ENCODE data around the gene MELK. TPM values are rescaled to one million over a fixed set of nuclear protein-coding genes. Genes with fewer than 3 reads are reported as not detected.
"Not testable (repeated sequence)": the region's sequence is repeated elsewhere in the genome, so short reads cannot be mapped to it uniquely, and the experiment has no call there.

Gene MELK
- total RNA-seq, result 39.7 and 41.9 TPM in 2 replicates

DNA sequence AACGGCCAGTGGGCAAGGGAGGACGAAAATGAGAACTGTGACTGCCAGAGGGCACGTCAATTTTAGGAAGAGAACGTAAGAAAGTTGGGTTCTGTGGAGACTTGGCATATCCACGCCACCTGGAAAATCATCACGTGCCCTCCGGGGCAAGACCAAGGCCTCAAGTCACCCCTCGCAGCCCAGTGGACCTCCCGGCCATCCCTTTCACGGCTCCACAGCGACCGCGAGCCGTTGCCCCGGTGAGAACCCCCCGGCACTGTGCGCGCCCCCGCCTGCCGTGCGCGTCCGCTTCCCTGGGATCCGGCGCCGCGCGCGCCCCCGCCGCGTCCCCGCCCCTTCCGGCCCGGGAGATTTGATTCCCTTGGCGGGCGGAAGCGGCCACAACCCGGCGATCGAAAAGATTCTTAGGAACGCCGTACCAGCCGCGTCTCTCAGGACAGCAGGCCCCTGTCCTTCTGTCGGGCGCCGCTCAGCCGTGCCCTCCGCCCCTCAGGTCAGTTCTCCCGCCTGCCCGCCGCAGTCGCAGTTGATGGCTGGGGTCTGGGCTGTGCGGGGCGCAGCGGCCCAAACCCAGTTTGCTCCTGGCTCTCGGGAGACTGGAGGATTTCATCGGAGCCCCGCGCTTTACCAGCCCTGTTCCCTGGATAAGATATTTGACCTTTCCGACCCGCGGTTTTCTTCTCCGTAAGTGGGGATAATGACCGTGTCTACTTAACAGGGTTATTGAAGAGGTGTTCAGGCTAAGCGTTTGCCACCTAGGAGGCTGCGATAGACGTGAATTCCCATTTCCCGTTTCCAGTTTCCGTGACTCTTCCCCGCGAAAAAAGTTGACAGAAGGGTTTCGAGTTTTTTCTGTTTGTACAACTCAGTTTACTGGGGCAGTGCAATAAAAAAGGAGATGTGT, at the start of gene MELK:
MELK (plus strand) TSS at position 381 of the 904 bp plus-strand sequence. CDS start 8,787 bp downstream, outside the sequence.
- intact Hi-C loops (cut with micrococcal nuclease), result loop anchor here (1.0 to 10.0 kb wide), 10 partner anchors 18 to 1212 kb away; partner anchors contain the start of genes EXOSC3, GNE, HINT2 and MSMP

DNA sequence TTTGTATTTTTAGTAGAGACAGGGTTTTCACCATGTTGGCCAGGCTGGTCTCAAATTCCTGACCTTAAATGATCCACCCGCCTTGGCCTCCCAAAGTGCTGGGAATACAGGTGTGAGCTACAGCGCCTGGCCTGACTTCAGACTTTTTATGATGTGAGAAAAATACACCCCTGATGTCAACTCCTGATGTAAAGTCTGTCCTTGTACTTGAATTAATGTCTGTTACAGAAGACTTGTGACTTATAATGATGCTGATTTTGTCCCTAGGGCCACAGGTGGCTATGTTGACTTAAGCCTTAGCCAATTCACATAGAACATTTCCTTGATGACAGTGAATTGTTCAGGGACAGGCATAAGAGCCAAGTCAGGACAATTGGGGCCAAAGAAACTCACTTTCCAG, 42.5 kb upstream of the MELK start:
- intact Hi-C loops (cut with micrococcal nuclease), result no loop called here

DNA sequence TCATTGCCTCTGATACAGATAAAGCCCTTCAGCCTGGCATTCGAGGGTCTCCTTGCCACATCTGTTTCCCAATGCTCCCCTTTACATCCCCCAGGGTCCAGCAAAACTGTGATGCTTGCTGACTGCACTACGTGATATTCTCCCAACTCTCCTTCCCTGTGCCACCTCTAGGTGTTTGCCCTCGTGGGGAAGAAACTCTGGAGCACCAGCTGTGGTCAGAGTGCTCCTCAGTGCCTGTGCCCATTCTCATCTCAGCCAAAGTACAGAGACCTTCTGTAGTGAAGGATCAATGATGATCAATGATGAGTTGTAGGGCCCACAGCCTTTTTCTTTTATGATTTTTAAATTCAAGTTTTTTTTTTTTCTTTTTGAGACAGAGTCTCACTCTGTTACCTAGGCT, 40.3 kb upstream of the MELK start:
- intact Hi-C loops (cut with micrococcal nuclease), result no loop called here

DNA sequence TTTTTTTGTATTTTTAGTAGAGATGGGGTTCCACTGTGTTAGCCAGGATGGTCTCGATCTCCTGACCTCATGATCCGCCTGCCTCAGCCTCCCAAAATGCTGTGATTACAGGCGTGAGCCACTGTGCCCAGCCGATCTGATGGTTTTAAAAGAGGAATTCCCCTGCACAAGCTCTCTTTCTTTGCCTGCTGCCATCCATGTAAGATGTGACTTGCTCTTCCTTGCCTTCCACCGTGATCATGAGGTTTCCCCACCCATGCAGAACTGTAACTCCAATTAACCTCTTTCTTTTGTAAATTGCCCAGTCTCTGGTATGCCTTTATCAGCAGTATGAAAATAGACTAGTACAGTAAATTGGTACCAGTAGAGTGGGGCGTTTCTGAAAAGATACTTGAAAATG, 39.0 kb upstream of the MELK start:
- intact Hi-C loops (cut with micrococcal nuclease), result not testable (repeated sequence)

DNA sequence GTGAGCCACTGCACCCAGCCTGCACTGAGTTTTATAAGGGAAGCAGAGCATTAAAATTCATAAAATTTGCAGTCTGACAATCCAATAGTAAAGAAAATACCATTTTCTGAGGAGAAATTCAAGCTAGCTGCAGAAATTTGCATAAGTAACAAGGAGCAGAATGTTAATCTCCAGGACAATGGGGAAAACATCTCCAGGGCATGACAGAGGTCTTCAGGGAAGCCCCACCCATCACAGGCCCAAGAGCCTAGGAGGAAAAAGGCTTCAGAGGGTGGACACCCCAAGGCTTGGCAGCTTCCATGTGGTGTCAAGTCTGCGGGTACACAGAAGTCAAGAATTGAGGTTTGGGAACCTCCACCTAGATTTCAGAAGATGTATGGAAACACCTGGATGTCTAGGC, 37.6 kb upstream of the MELK start:
- intact Hi-C loops (cut with micrococcal nuclease), result no loop called here

DNA sequence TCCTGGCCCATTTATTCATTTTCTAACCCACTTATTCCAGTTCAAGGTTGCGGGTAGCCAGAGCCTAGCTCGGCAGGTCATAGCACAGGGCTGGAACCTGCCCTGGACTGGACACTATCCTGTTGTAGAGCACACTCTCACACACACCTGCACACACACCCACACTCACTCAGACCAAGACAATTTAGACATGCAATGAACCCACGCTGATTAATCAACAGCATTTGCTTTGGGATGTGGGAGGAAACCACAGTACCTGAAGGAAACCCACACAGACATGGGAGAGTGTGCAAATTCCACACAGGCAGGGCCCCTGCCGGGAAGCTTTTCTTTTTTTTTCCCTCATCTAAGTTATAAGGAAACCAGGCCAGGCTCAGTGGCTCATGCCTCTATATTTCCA, 34.8 kb upstream of the MELK start:
- intact Hi-C loops (cut with micrococcal nuclease), result no loop called here

DNA sequence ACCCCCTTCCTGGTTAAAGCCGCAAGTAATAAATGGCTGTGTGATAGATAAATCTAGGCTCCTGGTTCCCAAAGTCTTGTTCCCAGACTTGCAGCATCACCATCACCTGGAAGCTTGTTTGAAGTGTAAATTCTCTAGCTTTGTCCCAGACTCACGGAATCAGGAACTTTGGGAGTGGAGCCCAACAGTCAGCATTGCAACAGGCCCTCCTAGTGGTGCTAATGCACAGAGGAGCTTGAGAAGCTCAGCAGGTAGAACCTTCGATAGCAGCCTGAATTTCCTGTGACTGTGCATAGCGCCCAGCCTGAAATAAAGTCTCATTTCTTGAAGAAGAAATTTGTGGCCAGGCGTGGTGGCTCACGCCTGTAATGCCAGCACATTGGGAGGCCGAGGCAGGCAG, 30.3 kb upstream of the MELK start:
- intact Hi-C loops (cut with micrococcal nuclease), result no loop called here

DNA sequence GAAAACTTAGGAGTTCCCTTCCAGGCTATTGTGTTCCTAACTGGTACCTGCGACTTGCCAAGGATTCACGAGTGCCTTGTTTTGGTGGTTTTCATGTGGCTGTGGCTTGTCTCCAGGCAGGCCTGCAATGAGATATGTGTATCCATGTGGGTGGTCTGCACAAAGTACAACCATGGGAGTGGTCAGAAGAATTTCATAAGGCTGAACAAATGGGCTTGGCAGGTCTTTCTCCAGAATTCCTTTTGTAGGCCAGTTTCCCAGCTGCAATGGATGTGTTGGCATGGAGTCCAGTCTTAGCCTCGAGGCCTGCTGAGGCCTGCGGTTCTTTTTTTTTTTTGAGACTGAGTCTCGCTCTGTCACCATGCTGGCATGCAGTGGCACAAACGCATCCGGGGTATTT, 28.8 kb upstream of the MELK start:
- intact Hi-C loops (cut with micrococcal nuclease), result no loop called here

- intact Hi-C loops (cut with micrococcal nuclease), result no loop called here
Measured at GRCh38 chr9:36547598-36547997, 25.1 kb upstream of the MELK start.

DNA sequence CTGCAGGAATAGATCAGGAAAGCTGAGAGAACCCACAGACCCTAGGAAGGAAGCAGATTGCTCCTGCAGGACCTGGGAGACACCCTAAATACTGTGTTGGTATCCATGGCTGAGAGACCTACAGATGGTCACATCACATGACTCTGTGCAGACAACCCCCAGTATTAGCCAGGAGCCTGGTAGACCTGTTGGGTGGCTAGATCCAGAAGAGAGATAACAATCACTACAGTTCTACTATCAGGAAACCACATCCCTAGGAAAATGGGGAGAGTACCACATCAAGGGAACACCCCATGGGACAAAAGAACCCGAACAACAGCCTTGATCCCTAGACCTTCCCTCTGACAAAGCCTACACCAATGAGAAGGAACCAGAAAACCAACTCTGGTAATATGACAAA, 24.2 kb upstream of the MELK start:
- intact Hi-C loops (cut with micrococcal nuclease), result no loop called here

- intact Hi-C loops (cut with micrococcal nuclease), result no loop called here
Measured at GRCh38 chr9:36550135-36550534, 22.6 kb upstream of the MELK start.

DNA sequence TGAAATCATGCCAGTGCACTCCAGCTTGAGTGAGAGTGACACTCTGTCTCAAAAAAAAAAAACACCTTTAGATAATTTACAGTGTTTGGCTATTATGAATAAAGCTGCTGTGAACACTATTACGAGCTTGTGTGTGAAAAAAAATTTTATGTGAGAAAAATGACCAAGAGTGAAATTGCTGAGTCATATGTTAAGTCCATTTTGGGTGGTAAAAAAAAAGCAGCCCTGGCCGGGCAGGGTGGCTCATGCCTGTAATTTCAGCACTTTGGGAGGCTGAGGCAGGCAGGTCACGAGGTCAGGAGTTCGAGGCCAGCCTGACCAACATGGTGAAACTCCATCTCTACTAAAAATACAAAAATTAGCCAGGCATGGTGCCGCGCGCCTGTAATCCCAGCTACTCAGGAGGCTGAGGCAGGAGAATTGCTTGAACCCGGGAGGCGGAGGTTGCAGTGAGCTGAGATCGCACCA, 22.0 kb upstream of the MELK start:
- intact Hi-C loops (cut with micrococcal nuclease), result not testable (repeated sequence)

GRCh38 chr9:36551129-36551528, 21.6 kb upstream of the MELK start:
- intact Hi-C loops (cut with micrococcal nuclease), result no loop called here

DNA sequence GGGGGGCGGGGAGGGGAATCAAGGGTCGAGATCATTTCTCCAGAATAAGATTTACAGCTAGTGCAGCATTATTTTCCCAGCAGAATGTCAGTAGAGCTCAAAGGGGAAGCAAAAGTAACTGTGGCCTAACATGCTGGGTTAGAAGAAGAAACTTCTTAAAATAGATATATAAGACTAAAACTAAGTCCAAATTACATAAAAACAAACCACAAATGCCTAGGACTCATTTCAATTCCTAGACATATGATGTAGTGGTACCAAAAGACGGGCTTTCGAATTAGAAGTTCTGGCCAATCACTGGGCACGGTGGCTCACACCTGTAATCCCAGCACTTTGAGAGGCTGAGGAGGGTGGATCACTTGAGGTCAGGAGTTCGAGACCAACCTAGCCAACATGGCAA, 20.8 kb upstream of the MELK start:
- intact Hi-C loops (cut with micrococcal nuclease), result no loop called here

GRCh38 chr9:36559036-36559695, 13.5 kb upstream of the MELK start:
- intact Hi-C loops (cut with micrococcal nuclease), result loop anchor here (2.0 kb wide), 1 partner anchor 170 kb away; no protein-coding TSS in a partner anchor

GRCh38 chr9:36560771-36561170, 11.9 kb upstream of the MELK start:
- intact Hi-C loops (cut with micrococcal nuclease), result no loop called here

GRCh38 chr9:36562801-36563200, 9.9 kb upstream of the MELK start:
- intact Hi-C loops (cut with micrococcal nuclease), result not testable (repeated sequence)

- intact Hi-C loops (cut with micrococcal nuclease), result no loop called here
Measured at GRCh38 chr9:36566813-36567221, 5.9 kb upstream of the MELK start.

- intact Hi-C loops (cut with micrococcal nuclease), result not testable (repeated sequence)
Measured at GRCh38 chr9:36568681-36569080, 4.0 kb upstream of the MELK start.

GRCh38 chr9:36571333-36571732, 1.4 kb upstream of the MELK start:
- intact Hi-C loops (cut with micrococcal nuclease), result loop anchor here (5.0 to 10.0 kb wide), 4 partner anchors 506 to 1213 kb away; partner anchors contain the start of genes EXOSC3, HINT2, MSMP and SPAG8

DNA sequence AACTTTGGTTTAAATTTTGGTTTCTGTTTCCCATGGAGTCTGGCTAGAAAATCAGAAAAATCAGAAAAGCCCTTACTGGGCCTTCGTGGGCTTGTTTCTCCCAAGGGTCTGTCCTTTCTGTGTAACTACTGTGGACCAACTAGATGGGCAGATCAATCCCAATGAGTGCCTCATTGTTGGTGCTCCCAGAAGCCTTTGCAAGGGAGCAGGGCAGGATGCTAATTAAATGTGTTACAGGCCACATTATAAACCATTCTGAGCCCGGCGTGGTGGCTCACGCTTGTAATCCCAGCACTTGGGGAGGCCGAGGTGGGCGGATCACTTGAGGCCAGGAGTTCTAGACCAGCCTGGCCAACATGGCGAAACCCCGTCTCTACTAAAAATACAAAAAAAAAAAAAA, 1.4 kb downstream of the MELK start:
- intact Hi-C loops (cut with micrococcal nuclease), result loop anchor here (5.0 to 10.0 kb wide), 4 partner anchors 503 to 1211 kb away; partner anchors contain the start of genes EXOSC3, HINT2, MSMP and SPAG8

DNA sequence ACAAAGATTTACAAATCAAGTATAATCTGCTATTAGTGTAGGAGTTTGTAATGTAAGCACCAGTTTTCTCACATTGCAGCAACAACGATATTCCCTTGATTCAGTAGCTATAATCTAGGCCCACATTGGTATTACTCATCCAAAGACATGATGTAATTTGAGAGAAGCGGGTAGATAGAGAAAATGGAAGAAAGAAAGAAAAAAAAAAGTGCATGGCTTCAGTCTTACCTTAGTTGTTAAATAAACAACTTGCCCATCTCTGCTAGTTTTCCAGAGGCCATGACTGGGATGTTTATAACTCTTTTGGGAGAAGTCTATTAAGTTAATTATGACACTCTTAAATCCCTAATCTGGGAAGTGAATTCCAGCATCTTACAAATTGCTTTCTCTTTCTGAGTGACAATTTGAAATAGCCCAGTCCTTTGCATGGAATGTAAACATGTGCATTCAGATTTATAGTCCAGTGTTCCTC, 2.8 kb downstream of the MELK start:
- intact Hi-C loops (cut with micrococcal nuclease), result loop anchor here (10.0 kb wide), 3 partner anchors 761 to 1209 kb away; partner anchors contain the start of genes EXOSC3, HINT2, MSMP and SPAG8
